Stimulated activated naive CD8-positive, alpha-beta T cell treated with anti-CD3 and anti-CD28 coated beads, Interleukin-15, Interleukin-2, amounts not matched to agents 100 ng/mL and 50 ng/mL, for 24 hours (primary cell): ENCODE measurements around the gene CAT.

ENCODE experiments used
- H3K27ac Mint-ChIP-seq: one replicate; pipeline ENCODE4 v1.8.0; 2021; ENCODE audit warnings: mild to moderate bottlenecking, mixed read lengths
- H3K27me3 Mint-ChIP-seq: one replicate; pipeline ENCODE4 v1.8.0; 2021; ENCODE audit warnings: mixed read lengths
- H3K36me3 Mint-ChIP-seq: one replicate; pipeline ENCODE4 v1.8.0; 2021; ENCODE audit warnings: low read depth, mixed read lengths
- H3K4me1 Mint-ChIP-seq: one replicate; pipeline ENCODE4 v1.8.0; 2021; ENCODE audit warnings: low read depth, mixed read lengths
- H3K4me3 Mint-ChIP-seq: one replicate; pipeline ENCODE4 v1.8.0; 2021; ENCODE audit warnings: mild to moderate bottlenecking, mixed read lengths
- H3K9me3 Mint-ChIP-seq: one replicate; pipeline ENCODE4 v1.8.0; 2021; ENCODE audit warnings: mixed read lengths

The CAT gene

DNA sequence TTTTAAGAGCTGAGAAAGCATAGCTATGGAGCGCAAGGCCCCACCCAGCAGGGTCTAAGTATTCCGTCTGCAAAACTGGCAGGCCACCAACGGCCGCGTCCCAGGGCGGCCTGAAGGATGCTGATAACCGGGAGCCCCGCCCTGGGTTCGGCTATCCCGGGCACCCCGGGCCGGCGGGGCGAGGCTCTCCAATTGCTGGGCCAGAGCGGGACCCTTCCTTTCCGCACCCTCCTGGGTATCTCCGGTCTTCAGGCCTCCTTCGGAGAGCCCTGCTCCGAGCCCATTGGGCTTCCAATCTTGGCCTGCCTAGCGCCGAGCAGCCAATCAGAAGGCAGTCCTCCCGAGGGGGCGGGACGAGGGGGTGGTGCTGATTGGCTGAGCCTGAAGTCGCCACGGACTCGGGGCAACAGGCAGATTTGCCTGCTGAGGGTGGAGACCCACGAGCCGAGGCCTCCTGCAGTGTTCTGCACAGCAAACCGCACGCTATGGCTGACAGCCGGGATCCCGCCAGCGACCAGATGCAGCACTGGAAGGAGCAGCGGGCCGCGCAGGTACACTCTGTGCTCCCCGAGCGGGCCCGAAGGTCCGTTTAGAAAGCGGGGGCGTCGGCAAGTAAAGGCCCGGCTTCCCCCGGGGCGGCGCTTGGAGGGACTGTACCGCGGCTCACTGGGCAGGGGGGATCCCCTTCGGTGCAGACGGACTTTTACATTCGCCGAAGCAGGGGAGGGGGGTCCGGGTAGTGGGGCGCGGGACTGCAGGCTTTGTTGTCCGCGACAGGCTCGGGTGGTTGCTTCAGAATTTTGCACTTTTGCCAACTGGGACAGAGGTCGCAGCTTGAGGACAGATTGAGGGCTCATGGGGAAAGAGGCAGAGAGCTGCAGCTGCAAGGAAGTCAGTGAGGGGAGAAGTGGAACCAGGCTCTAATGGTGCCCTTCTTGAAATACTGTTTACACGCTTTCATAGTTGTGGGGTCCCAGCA is at the start of gene CAT:
TSS of gene CAT (plus strand) at position 406 of the 979 bp plus-strand sequence. CDS start at position 486, 80 bp downstream.
- Mint-ChIP-seq H3K27me3 (no peaks in the 10 kb centered on the region), H3K27ac (peak within 1 kb of the TSS; percentile 95), H3K36me3 (no peaks in the 10 kb centered on the region), H3K9me3 (no peaks in the 10 kb centered on the region), H3K4me3 (peak within 1 kb of the TSS; percentile 98), H3K4me1 (peaks cover 39% of the 10 kb centered on the region)

DNA sequence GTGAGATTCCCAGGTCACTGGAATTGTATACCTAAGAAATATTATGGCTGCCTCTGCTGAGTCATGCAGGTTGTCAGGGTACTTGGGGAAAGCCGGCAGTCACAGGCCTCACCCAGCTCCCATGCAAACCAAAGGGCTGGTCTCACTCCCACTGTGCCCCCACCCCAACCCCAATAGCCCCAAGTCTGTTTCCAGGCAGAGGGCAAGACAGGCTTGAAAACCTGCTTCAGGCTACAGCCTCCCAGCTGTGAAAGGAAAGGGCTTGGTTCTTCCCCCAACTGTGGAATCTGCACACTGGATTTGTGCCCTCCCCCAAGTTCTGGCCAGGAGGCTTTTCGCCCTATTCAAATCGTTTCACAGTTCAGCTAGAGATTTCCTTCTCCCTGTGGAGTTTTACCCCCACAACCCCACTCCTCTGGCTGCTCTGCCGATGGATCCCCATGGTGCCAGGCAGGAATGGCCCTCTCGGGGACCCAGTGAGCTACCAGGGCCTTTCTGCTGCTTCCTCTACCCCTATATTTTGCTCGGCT is 43.9 kb upstream of the CAT start:
- Mint-ChIP-seq H3K9me3 (peaks cover 14% of the 10 kb centered on the region), H3K4me3 (no peak overlapping the region), H3K36me3 (no peaks in the 10 kb centered on the region), H3K4me1 (no peaks in the 10 kb centered on the region), H3K27me3 (peaks cover 42% of the 10 kb centered on the region), H3K27ac (no peak overlapping the region)

DNA sequence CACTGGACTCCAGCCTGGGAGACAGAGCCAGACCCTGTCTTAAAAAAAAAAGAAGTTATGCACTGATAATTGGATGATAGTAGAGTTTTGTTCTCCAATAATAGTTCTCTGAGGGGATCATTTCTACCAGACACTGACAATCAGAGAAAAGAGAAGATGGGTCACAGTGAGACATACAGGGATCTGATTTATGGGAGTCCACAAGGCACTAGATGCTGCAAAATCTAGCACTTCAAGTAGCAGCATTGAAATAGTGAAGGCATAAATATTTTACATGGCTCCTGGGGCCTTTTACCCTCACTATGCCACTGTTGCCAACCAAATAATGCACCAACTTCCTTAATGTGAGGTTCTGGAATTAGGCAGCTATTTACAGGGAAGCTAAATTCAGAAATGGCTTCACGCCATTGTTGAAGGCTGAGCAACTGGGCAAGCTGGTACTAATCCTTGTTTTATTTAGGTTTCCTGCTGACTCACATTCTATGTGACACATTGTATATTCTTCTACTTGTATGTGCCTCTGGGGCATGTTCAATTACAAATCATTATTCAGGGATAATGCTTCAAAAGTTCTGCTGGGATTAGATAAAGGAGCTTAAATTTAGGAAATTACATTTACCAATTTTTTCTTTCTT is 42.7 kb upstream of the CAT start:
- Mint-ChIP-seq H3K27ac (no peak overlapping the region), H3K4me1 (no peaks in the 10 kb centered on the region)

DNA sequence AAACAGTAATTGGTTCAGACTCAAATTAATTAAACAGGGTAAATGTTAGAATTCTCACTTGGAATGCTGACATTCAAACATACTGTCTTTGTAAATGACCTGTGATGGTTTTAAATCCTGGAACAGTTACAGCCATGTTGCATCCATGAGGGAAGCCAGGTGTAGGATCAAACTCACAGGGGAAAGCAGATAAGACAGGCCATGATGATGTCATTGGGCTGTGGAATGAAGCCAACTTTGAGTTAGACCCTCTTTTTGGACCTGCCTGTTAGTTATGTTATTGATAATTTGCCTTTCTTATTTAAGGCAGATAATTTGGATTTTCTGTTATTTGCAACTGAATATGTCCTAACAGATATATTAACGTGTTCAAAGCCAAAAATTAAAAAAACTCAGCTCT is 41.6 kb upstream of the CAT start:
- H3K4me3 Mint-ChIP-seq, result no peak overlapping the region
- peaks cover 14% of the 10 kb centered on the region for H3K9me3 Mint-ChIP-seq
- H3K27ac Mint-ChIP-seq, result no peak overlapping the region
- no peaks in the 10 kb centered on the region for H3K4me1 Mint-ChIP-seq
- H3K36me3 Mint-ChIP-seq, result no peaks in the 10 kb centered on the region
- peaks cover 24% of the 10 kb centered on the region for H3K27me3 Mint-ChIP-seq

More for the DNA sequence above, 42.7 kb upstream of the CAT start:
- H3K27me3 Mint-ChIP-seq, result peaks cover 31% of the 10 kb centered on the region
- H3K4me3 Mint-ChIP-seq, result no peak overlapping the region
- H3K9me3 Mint-ChIP-seq, result peaks cover 14% of the 10 kb centered on the region
- H3K36me3 Mint-ChIP-seq, result no peaks in the 10 kb centered on the region

DNA sequence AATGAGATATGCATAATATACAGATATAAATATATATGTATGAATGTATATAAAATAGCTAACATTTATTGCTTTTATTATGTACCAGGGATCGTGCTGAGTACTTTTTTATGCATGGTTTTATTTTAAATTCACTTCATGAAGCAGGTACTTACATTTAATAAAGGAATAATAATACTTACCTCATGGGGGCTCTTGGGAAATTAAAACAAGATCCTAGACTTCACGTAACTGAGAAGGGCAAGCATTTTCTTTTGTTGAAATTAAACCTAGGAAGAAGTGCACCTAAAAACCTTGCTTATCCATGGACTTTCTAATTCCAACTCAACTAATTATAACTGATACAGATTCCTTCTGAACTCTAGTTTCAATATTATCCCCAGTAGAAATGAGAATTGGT is 40.9 kb upstream of the CAT start:
- peaks cover 14% of the 10 kb centered on the region for H3K9me3 Mint-ChIP-seq
- H3K36me3 Mint-ChIP-seq, result no peaks in the 10 kb centered on the region
- peaks cover 19% of the 10 kb centered on the region for H3K27me3 Mint-ChIP-seq
- no peak overlapping the region for H3K27ac Mint-ChIP-seq
- no peak overlapping the region for H3K4me3 Mint-ChIP-seq
- no peaks in the 10 kb centered on the region for H3K4me1 Mint-ChIP-seq

DNA sequence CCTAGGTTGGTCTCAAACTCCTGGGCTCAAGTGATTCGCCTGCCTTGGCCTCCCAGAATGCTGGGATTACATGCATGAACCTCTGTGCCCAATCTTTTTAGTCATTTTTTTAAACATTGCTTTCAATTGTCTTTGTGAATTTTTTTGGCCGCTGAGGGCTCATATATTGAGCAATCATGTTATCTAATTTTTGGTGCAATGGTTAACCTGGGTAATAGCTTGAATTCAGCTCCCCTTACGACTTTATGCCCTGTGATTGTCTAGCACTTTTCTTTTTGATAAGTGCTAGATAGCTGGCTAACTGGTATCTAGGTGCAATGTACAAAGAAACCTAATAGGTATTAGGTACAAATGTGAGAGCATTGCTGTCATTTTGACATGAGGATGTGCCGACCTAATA is 35.3 kb upstream of the CAT start:
- Mint-ChIP-seq H3K27ac (no peak overlapping the region), H3K27me3 (peaks cover 25% of the 10 kb centered on the region), H3K9me3 (no peaks in the 10 kb centered on the region), H3K4me1 (peaks cover 15% of the 10 kb centered on the region), H3K4me3 (no peak overlapping the region), H3K36me3 (no peaks in the 10 kb centered on the region)

DNA sequence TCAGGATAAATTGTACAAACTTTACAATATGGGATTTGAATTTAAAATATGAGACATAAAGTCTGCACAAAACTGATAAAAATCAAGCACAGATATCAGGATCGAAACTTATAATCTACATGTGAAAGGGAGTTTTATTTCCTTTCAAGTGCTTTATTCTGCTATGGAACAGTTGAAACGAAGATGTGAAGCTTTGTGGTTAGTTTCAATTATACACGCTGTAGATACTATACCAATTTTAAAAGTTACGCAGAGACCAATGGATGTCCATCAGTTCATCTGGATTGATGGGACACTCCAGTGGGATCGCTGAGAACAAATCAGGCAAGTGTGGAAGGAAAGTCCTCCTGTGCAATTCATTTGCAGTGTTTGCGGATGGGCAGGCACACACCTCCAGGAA is 34.5 kb upstream of the CAT start:
- H3K36me3 Mint-ChIP-seq, result no peaks in the 10 kb centered on the region
- H3K27me3 Mint-ChIP-seq, result peaks cover 28% of the 10 kb centered on the region
- H3K4me1 Mint-ChIP-seq, result peaks cover 15% of the 10 kb centered on the region
- H3K9me3 Mint-ChIP-seq, result no peaks in the 10 kb centered on the region
- H3K27ac Mint-ChIP-seq, result no peak overlapping the region
- no peak overlapping the region for H3K4me3 Mint-ChIP-seq

DNA sequence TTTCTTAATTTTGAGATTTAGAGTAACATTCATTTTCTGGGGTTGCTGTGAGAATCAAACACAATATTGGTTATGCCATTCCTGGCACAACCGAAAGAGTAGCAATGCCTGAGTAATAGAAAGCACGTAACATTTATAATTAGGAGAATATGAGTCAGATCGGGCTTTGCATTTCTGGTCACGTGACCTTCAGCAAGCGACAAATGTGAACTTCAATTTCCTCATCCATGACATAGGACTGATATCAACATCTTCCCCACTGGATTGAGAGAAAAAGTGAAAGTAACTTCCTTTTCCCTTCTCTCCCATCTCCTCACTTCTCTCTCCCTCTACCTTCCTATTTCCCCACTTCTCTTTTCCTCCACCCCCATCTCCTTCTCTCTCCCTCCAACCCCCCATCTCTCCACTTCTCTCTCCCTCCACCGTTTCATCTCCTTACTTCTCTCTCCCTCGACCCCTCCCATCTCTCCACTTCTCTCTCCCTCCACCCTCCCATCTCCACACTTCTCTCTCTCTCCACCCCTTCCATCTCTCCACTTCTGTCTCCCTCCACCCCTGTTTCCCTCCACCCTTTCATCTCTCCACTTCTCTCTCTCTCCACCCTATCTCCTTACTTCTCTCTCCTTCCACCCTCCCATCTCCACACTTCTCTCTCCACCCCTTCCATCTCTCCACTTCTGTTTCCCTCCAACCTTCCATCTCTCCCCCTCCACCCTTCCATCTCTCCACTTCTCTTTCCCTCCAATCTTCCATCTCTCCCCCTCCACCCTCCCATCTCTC is 33.5 kb upstream of the CAT start:
- peaks cover 33% of the 10 kb centered on the region for H3K27me3 Mint-ChIP-seq
- peaks cover 15% of the 10 kb centered on the region for H3K4me1 Mint-ChIP-seq
- no peaks in the 10 kb centered on the region for H3K9me3 Mint-ChIP-seq
- H3K27ac Mint-ChIP-seq, result no peak overlapping the region
- H3K4me3 Mint-ChIP-seq, result no peak overlapping the region
- H3K36me3 Mint-ChIP-seq, result no peaks in the 10 kb centered on the region

DNA sequence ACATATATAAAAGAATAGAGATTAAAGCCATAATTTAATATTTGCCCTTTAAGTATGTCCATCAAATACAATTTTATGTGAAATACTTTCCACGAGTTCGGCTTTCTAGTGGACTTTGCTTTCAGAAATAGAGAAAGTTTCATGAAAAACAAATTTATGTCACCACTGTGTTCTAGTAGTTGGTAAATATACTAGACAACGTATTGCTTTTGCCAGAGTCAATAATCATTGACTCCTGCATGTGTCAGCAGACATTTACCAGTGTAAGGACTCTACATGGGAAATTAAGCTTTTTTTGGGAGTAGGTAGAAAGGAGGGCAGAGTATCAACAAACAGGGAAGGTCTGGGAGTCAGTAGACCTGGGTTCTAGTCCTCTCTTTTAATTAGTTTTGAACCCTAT is 32.3 kb upstream of the CAT start:
- Mint-ChIP-seq H3K4me3 (no peak overlapping the region), H3K27me3 (peaks cover 33% of the 10 kb centered on the region), H3K9me3 (no peaks in the 10 kb centered on the region), H3K4me1 (peaks cover 15% of the 10 kb centered on the region), H3K36me3 (no peaks in the 10 kb centered on the region), H3K27ac (no peak overlapping the region)

DNA sequence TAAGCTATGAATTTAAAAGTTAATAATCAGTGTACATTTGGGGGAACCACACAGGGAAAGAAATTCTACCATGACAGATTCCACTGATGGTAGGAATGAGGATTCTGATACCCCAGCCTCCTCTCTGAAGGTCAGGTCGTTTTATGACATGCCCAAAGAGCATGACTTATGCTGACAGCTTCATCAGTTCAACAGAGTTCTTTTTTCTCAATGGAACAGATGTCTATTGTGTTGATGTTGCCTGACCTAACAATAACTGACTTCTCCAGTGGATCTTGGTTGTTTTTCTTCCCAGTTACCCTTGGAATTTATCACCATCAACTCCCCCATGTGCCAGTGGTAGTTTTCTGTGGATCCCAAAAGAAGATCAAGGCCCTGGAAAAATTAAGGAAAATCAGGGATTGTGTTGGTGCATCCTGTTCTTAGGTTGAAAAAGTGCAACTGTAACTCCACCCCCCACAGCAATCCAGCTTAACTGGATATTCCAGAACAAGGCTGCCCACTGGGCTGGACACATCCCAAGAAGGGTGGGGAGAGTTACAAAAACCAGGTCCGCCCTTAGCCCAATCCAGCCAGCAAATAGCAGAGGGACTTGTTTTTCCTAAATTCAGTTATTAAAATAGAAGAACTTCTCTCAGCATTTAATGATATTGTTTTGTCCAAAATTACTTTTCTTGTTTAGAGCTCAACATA is 31.5 kb upstream of the CAT start:
- Mint-ChIP-seq H3K27me3 (peaks cover 33% of the 10 kb centered on the region), H3K36me3 (no peaks in the 10 kb centered on the region), H3K27ac (no peak overlapping the region), H3K4me1 (peaks cover 15% of the 10 kb centered on the region), H3K9me3 (no peaks in the 10 kb centered on the region), H3K4me3 (no peak overlapping the region)

DNA sequence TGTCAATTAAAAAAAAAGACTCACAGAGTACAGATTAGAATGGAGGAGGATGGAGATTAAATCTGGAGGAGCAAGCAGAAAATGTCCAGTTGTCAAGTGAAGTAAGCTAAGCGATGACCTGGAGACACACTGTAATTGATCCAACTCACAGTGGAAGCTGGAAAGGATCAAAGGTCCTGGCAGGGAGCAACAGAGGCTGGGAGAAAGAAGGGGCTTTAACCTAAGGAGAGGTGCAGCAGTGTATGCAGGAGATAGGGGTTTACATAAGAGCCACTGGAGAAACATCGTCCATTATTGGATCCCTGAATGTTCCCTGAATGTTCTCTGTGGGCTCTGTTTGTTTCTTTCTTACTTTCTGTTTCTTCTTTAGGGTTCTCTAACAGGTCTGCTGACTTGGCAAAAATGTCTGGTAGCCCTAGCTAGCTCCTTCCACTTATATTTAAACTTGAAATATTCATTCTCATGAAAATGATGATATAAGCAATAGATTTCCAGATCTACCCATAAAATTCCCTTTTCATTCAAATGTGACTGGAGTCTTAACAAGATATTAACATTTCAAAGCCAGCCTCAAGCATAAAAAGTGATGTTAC is 30.1 kb upstream of the CAT start:
- H3K27me3 Mint-ChIP-seq, result peaks cover 30% of the 10 kb centered on the region
- no peak overlapping the region for H3K4me3 Mint-ChIP-seq
- peaks cover 6% of the 10 kb centered on the region for H3K9me3 Mint-ChIP-seq
- peaks cover 7% of the 10 kb centered on the region for H3K36me3 Mint-ChIP-seq
- H3K27ac Mint-ChIP-seq, result no peak overlapping the region
- peaks cover 15% of the 10 kb centered on the region for H3K4me1 Mint-ChIP-seq

DNA sequence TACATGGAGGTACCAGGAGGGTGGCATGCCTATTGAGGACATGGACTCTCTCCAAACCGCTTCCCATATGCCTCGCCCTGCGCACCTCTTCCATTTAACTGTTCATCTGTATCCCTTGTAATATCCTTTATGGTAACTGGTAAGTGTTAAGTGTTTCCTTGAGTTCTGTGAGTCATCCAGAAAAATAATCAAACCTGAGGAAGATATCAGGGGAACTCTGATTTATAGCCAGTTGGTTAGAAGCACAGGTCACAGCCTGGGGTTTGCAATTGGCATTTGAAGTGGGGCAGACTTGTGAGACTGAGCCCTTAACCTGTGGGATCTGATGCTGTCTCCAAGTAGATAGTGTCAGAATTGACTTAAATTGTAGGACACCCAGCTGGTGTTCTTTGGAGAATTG is 27.6 kb upstream of the CAT start:
- Mint-ChIP-seq H3K9me3 (peaks cover 12% of the 10 kb centered on the region), H3K4me3 (no peak overlapping the region), H3K27ac (no peak overlapping the region), H3K27me3 (peaks cover 26% of the 10 kb centered on the region), H3K36me3 (peaks cover 7% of the 10 kb centered on the region), H3K4me1 (no peaks in the 10 kb centered on the region)

DNA sequence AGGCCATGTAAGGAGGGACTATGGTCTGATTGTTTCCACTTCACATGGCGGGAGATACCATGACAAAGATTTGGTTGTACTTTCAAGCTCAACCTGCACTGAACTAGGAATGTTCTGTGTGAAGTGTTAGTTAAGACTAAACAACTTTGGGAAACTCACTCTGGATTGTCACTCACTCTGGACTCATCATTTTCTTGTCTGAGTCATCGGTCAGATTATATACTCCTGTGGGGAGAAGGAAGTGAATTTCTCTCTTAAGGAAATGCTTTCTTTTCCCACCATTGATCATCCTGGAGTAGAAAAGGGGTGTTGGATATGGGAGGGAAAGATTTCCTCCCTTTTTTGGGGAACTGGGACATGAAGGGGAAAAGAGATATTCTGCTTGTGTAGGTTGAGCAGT is 26.9 kb upstream of the CAT start:
- peaks cover 21% of the 10 kb centered on the region for H3K27me3 Mint-ChIP-seq
- H3K36me3 Mint-ChIP-seq, result peaks cover 7% of the 10 kb centered on the region
- H3K9me3 Mint-ChIP-seq, result peaks cover 12% of the 10 kb centered on the region
- no peak overlapping the region for H3K4me3 Mint-ChIP-seq
- H3K27ac Mint-ChIP-seq, result no peak overlapping the region
- H3K4me1 Mint-ChIP-seq, result no peaks in the 10 kb centered on the region

DNA sequence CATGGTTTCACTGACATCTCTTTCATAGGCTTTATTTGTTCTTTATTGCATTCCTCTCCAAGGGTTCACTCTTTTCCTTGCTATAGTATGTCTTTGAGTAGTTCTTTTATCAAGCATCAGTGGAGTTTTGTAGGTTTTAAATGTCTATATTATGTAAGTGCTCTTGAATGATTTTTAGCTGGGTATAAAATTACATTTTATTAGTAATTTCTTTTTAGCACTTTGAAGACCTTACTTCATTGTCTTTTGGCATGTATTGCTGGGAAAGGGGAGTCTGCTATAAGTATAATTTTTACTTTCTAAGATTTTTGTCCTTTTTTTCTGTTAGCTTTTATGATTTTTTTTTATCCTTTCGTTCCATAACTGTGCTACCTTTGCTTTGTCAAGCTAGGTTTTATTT is 25.5 kb upstream of the CAT start:
- peaks cover 13% of the 10 kb centered on the region for H3K27me3 Mint-ChIP-seq
- peaks cover 12% of the 10 kb centered on the region for H3K9me3 Mint-ChIP-seq
- peaks cover 7% of the 10 kb centered on the region for H3K36me3 Mint-ChIP-seq
- no peak overlapping the region for H3K4me3 Mint-ChIP-seq
- H3K4me1 Mint-ChIP-seq, result no peaks in the 10 kb centered on the region
- H3K27ac Mint-ChIP-seq, result no peak overlapping the region
